NCI-H187 (cell line): ENCODE measurements around the gene NLN.
"Not testable (repeated sequence)": the region's sequence is repeated elsewhere in the genome, so short reads cannot be mapped to it uniquely, and the experiment has no call there.

Source experiments
- DNase-seq, 2 experiments: peaks; one replicate each; lab custom pipeline; 2025; lab: John Stamatoyannopoulos, UW

Gene NLN

GRCh38 chr5:65832152-65832551 lies 110.1 kb downstream of the NLN start:
- DNase-seq = no peak

- DNase-seq = peak; percentile 15 to 49
These were observed 110.7 kb downstream of the NLN start for GRCh38 chr5:65832603-65833228.

- no peak for DNase-seq
These were observed 111.8 kb downstream of the NLN start for GRCh38 chr5:65833780-65834179.

- no peak for DNase-seq
These were observed 112.3 kb downstream of the NLN start for GRCh38 chr5:65834306-65834705.

- no peak for DNase-seq
These were observed 113.2 kb downstream of the NLN start for GRCh38 chr5:65835191-65835590.

GRCh38 chr5:65837139-65837538 lies 115.1 kb downstream of the NLN start:
- DNase-seq = no peak

- not testable (repeated sequence) for DNase-seq
These were observed 117.2 kb downstream of the NLN start for GRCh38 chr5:65839170-65839569.

- no peak for DNase-seq
These were observed 118.1 kb downstream of the NLN start for GRCh38 chr5:65840071-65840470.

- not testable (repeated sequence) for DNase-seq
These were observed 122.8 kb downstream of the NLN start for GRCh38 chr5:65844763-65845162.

GRCh38 chr5:65846101-65846500 lies 124.1 kb downstream of the NLN start:
- no peak for DNase-seq

- DNase-seq = not testable (repeated sequence)
These were observed 125.0 kb downstream of the NLN start for GRCh38 chr5:65847019-65847418.

- DNase-seq = not testable (repeated sequence)
These were observed 127.9 kb downstream of the NLN start for GRCh38 chr5:65849918-65850317.

GRCh38 chr5:65854925-65855324 lies 132.9 kb downstream of the NLN start:
- no peak for DNase-seq

GRCh38 chr5:65855766-65856315 lies 133.8 kb downstream of the NLN start:
- DNase-seq = no peak

- no peak for DNase-seq
These were observed 134.5 kb downstream of the NLN start for GRCh38 chr5:65856520-65856919.

GRCh38 chr5:65858316-65858715 lies 136.3 kb downstream of the NLN start:
- no peak for DNase-seq

- DNase-seq = no peak
These were observed 139.8 kb downstream of the NLN start for GRCh38 chr5:65861830-65862241.

- no peak for DNase-seq
These were observed 140.4 kb downstream of the NLN start for GRCh38 chr5:65862384-65862783.

GRCh38 chr5:65863747-65864146 lies 141.7 kb downstream of the NLN start:
- DNase-seq = no peak

GRCh38 chr5:65866837-65867521 lies 145.0 kb downstream of the NLN start:
- DNase-seq = no peak

GRCh38 chr5:65867542-65868195 lies 145.7 kb downstream of the NLN start:
- DNase-seq = no peak

GRCh38 chr5:65868509-65868908 lies 146.5 kb downstream of the NLN start:
- no peak for DNase-seq

GRCh38 chr5:65871182-65871581 lies 149.2 kb downstream of the NLN start:
- no peak for DNase-seq
